Adrenal gland (tissue), 5 donors: ENCODE results near the gene TP53TG5.

Experiments
- CTCF ChIP-seq, 6 experiments: fragments of 450-650 bp in 4 of 6; fragments of 200-600 bp in 2 of 6; sonication (generic) in 1 of 6; IDR thresholded peaks; 1 replicate in 5 of 6; 2 replicates in 1 of 6; pipeline versions ENCODE4 v1.5.1 to v1.8.0; 2016 to 2021; ENCODE audit warnings: antibody characterized with exemption in 6 of 6, mild to moderate bottlenecking in 2 of 6, moderate library complexity in 1 of 6
- POLR2A ChIP-seq, 2 donors: fragments of 450-650 bp; IDR thresholded peaks; one replicate each; pipeline ENCODE4 v1.6.1; 2017; ENCODE audit warnings: antibody characterized with exemption in 2 of 2, mild to moderate bottlenecking in 2 of 2, moderate library complexity in 1 of 2
- donor health status: DM: no; HTN: no; CAD: no.

- no peak for TF ChIP-seq POLR2A (IDR thresholded peaks at IDR 0.05)
- TF ChIP-seq CTCF (IDR thresholded peaks at IDR 0.05) = no peak
Measured at GRCh38 chr20:45353746-45354145, 24.4 kb downstream of the TP53TG5 start.
